WTC11 (cell line): ENCODE data around the gene ACAA1. TPM values are rescaled to one million over a fixed set of nuclear protein-coding genes. Genes with fewer than 3 reads are reported as not detected.

Source experiments
- ATAC-seq: fragments of 200-7000 bp; cut with Tn5 transposase; 2 replicates; pipeline ENCODE4 v1.10.0; 2021; ENCODE audit warnings: mild to moderate bottlenecking, moderate library complexity
- CTCF ChIA-PET: fragments of 300-600 bp; sonication (Branson Sonifier 250); formaldehyde crosslinking; loops from one replicate; lab custom pipeline; 2021; ENCODE audit warnings: antibody characterized with exemption; lab: Charles Lee
- POLR2A ChIA-PET: fragments of 350-600 bp; sonication (Branson Sonifier 250); formaldehyde crosslinking; loops from one replicate; lab custom pipeline; 2021; ENCODE audit warnings: antibody characterized with exemption; lab: Charles Lee
- DNase-seq: peaks from one replicate; pipeline ENCODE4 v3.0.0; 2021; ENCODE audit warnings: low spot score
- H3K27ac Mint-ChIP-seq: 2 replicates; pipeline ENCODE4 v1.8.0; 2021; ENCODE audit warnings: mixed read lengths
- H3K27me3 Mint-ChIP-seq: 2 replicates; pipeline ENCODE4 v1.8.0; 2021; ENCODE audit warnings: low read depth, mild to moderate bottlenecking, moderate library complexity, mixed read lengths
- H3K36me3 Mint-ChIP-seq: 2 replicates; pipeline ENCODE4 v1.8.0; 2021; ENCODE audit warnings: mixed read lengths
- H3K4me1 Mint-ChIP-seq: 2 replicates; pipeline ENCODE4 v1.8.0; 2022; ENCODE audit warnings: mixed read lengths
- H3K4me3 Mint-ChIP-seq: 2 replicates; pipeline ENCODE4 v1.8.0; 2021; ENCODE audit warnings: mild to moderate bottlenecking, moderate library complexity, mixed read lengths
- H3K9me3 Mint-ChIP-seq: 2 replicates; pipeline ENCODE4 v1.8.0; 2021; ENCODE audit warnings: mixed read lengths
- EMX1 ChIP-seq: fragments of 250-450 bp; sonication (Bioruptor Pico); IDR thresholded peaks from 2 replicates; pipeline ENCODE4 v1.8.0; 2021; ENCODE audit warnings: mild to moderate bottlenecking
- ESRRA ChIP-seq: sonication (generic); formaldehyde crosslinking; IDR thresholded peaks from 2 replicates; pipeline ENCODE4 v1.8.1; 2022; ENCODE audit warnings: mild to moderate bottlenecking, missing genetic modification reagents, borderline replicate concordance
- GABPB1 ChIP-seq: sonication (generic); formaldehyde crosslinking; IDR thresholded peaks from 2 replicates; pipeline ENCODE4 v1.8.1; 2023; ENCODE audit warnings: mild to moderate bottlenecking, missing genetic modification reagents
- GTF2I ChIP-seq: fragments of 250-450 bp; sonication (Bioruptor Pico); conservative IDR thresholded peaks from 2 replicates; pipeline ENCODE4 v1.4.0; 2021; ENCODE audit warnings: mild to moderate bottlenecking
- HMGA2 ChIP-seq: fragments of 250-450 bp; sonication (Bioruptor Pico); IDR thresholded peaks from 2 replicates; pipeline ENCODE4 v1.4.0; 2021; ENCODE audit warnings: mild to moderate bottlenecking, moderate library complexity
- IRF2 ChIP-seq: sonication (generic); formaldehyde crosslinking; IDR thresholded peaks from 2 replicates; pipeline ENCODE4 v1.8.0; 2022; ENCODE audit warnings: low read depth, missing genetic modification reagents, borderline replicate concordance
- OVOL2 ChIP-seq: fragments of 250-450 bp; sonication (Bioruptor Pico); IDR thresholded peaks from 2 replicates; pipeline ENCODE4 v1.9.0; 2021; ENCODE audit warnings: mild to moderate bottlenecking, borderline replicate concordance
- PRRX2 ChIP-seq: fragments of 250-450 bp; sonication (Bioruptor Pico); IDR thresholded peaks from 2 replicates; pipeline ENCODE4 v1.8.0; 2021; ENCODE audit warnings: mild to moderate bottlenecking
- SOX15 ChIP-seq: fragments of 250-450 bp; sonication (Bioruptor Pico); IDR thresholded peaks from 2 replicates; pipeline ENCODE4 v1.9.0; 2021; ENCODE audit warnings: mild to moderate bottlenecking
- ZBTB21 ChIP-seq: sonication (generic); formaldehyde crosslinking; IDR thresholded peaks from 2 replicates; pipeline ENCODE4 v1.8.1; 2023; ENCODE audit warnings: mild to moderate bottlenecking, missing genetic modification reagents, borderline replicate concordance
- ZNF232 ChIP-seq: sonication (generic); formaldehyde crosslinking; IDR thresholded peaks from 2 replicates; pipeline ENCODE4 v1.8.0; 2022; ENCODE audit warnings: mild to moderate bottlenecking, missing genetic modification reagents
- ZNF263 ChIP-seq: sonication (generic); formaldehyde crosslinking; IDR thresholded peaks from 2 replicates; pipeline ENCODE4 v1.8.1; 2022; ENCODE audit warnings: low read depth, mild to moderate bottlenecking, moderate library complexity, missing genetic modification reagents
- total RNA-seq: library from RNA; stranded (reverse); gene quantifications from 3 replicates; pipeline ENCODE4 v1.2.3, GENCODE V29; 2021
- TF ChIP-seq, protein P1 (sequence below): sonication (generic); formaldehyde crosslinking; IDR thresholded peaks from 2 replicates; pipeline ENCODE4 v1.8.1; 2023; ENCODE audit warnings: mild to moderate bottlenecking, missing genetic modification reagents
- TF ChIP-seq, protein P2 (sequence below): sonication (generic); formaldehyde crosslinking; IDR thresholded peaks from 2 replicates; pipeline ENCODE4 v1.8.1; 2022; ENCODE audit warnings: low read depth, mild to moderate bottlenecking, moderate library complexity, missing genetic modification reagents, borderline replicate concordance
- TF ChIP-seq, protein P3 (sequence below): fragments of 250-450 bp; sonication (Bioruptor Pico); IDR thresholded peaks from 2 replicates; pipeline ENCODE4 v1.9.0; 2021; ENCODE audit warnings: mild to moderate bottlenecking
- TF ChIP-seq, protein P4 (sequence below): sonication (generic); formaldehyde crosslinking; IDR thresholded peaks from 2 replicates; pipeline ENCODE4 v1.8.1; 2022; ENCODE audit warnings: mild to moderate bottlenecking, missing genetic modification reagents, moderate library complexity, borderline replicate concordance
- TF ChIP-seq, protein P5 (sequence below): sonication (generic); formaldehyde crosslinking; IDR thresholded peaks from 2 replicates; pipeline ENCODE4 v1.8.1; 2023; ENCODE audit warnings: mild to moderate bottlenecking, missing genetic modification reagents, moderate library complexity
- TF ChIP-seq, protein P6 (sequence below): sonication (generic); formaldehyde crosslinking; IDR thresholded peaks from 2 replicates; pipeline ENCODE4 v1.8.1; 2023; ENCODE audit warnings: mild to moderate bottlenecking, missing genetic modification reagents, borderline replicate concordance

Gene ACAA1
- total RNA-seq, 1 experiment from 2014 or later: 46.5 TPM

DNA sequence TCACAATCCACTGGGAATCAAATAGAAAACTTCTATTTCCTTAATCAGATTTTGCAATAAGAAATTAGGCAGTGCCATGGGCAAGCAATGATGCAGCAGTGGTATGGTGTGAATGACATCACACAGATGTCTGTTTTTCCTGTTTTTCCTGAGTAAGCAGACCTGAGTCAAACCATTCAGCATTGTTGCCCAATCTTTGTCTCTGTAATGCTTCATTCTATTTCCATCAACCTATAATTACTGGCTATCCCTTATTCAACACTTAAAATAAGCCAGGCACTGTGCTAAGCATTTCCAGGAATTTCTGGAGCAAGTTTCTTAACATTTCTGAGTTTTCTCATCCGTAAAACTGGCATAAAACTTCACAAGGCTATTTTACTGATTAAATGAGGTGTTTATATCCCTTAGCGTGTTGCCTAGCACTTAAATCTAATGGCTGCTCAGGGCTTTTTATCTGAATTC, 17.1 kb upstream of the ACAA1 start:
- H3K4me1 Mint-ChIP-seq: no peaks in the 10 kb centered on the region
- DNase-seq (no peak), ATAC-seq (no peak)
- no peaks in the 10 kb centered on the region; the same call in 1 of the 2 replicates for H3K9me3 Mint-ChIP-seq
- H3K27ac Mint-ChIP-seq: no peak overlapping the region
- H3K36me3 Mint-ChIP-seq: no peaks in the 10 kb centered on the region
- ChIA-PET CTCF (interaction anchor here (1.1 kb wide), 1 partner anchor 9 kb away, joined by 6 read pairs; no protein-coding TSS in a partner anchor), POLR2A (no interaction called here)
- TF ChIP-seq EMX1 (CRISPR knock-in tag) (no peak), SOX15 (CRISPR knock-in tag) (no peak)
- TF ChIP-seq, protein P1, sequence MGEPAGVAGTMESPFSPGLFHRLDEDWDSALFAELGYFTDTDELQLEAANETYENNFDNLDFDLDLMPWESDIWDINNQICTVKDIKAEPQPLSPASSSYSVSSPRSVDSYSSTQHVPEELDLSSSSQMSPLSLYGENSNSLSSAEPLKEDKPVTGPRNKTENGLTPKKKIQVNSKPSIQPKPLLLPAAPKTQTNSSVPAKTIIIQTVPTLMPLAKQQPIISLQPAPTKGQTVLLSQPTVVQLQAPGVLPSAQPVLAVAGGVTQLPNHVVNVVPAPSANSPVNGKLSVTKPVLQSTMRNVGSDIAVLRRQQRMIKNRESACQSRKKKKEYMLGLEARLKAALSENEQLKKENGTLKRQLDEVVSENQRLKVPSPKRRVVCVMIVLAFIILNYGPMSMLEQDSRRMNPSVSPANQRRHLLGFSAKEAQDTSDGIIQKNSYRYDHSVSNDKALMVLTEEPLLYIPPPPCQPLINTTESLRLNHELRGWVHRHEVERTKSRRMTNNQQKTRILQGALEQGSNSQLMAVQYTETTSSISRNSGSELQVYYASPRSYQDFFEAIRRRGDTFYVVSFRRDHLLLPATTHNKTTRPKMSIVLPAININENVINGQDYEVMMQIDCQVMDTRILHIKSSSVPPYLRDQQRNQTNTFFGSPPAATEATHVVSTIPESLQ: no peak
- TF ChIP-seq, protein P2, sequence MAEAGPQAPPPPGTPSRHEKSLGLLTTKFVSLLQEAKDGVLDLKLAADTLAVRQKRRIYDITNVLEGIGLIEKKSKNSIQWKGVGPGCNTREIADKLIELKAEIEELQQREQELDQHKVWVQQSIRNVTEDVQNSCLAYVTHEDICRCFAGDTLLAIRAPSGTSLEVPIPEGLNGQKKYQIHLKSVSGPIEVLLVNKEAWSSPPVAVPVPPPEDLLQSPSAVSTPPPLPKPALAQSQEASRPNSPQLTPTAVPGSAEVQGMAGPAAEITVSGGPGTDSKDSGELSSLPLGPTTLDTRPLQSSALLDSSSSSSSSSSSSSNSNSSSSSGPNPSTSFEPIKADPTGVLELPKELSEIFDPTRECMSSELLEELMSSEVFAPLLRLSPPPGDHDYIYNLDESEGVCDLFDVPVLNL (CRISPR knock-in tag): no peak
- H3K27me3 Mint-ChIP-seq: no peaks in the 10 kb centered on the region; the same call in 1 of the 2 replicates
- no peak overlapping the region for H3K4me3 Mint-ChIP-seq

DNA sequence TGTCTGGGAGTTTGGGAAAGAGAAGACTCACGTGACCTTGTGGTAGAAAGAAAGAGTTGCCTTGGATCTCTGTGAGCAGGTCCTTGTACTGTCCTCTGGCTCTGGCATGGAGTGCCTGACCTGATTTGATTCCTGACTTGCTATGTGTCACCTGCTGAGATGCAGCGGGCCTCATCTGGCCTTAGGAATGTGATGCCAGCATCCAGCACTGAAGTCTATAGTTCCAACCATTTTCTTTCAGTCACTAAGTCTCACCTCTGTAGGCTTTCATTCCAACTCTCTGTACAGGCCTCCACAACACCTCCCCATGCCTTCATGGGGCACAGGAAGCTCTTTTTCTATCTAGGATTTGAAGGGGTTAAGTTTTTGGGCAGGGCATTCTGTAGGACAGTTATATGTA, 16.3 kb upstream of the ACAA1 start:
- ChIA-PET CTCF (interaction anchor here (0.8 to 1.1 kb wide), 2 partner anchors 10 to 12 kb away, joined by 3 to 6 read pairs; partner anchors contain the start of gene OXSR1), POLR2A (no interaction called here)
- H3K4me1 Mint-ChIP-seq: no peaks in the 10 kb centered on the region
- DNase-seq (no peak), ATAC-seq (no peak)
- no peak overlapping the region for H3K27ac Mint-ChIP-seq
- H3K27me3 Mint-ChIP-seq: no peaks in the 10 kb centered on the region; the same call in 1 of the 2 replicates
- H3K36me3 Mint-ChIP-seq: no peaks in the 10 kb centered on the region
- TF ChIP-seq EMX1 (CRISPR knock-in tag): no peak
- TF ChIP-seq GABPB1 (CRISPR knock-in tag): no peak
- TF ChIP-seq, protein P2 (CRISPR knock-in tag): no peak
- TF ChIP-seq, protein P3, sequence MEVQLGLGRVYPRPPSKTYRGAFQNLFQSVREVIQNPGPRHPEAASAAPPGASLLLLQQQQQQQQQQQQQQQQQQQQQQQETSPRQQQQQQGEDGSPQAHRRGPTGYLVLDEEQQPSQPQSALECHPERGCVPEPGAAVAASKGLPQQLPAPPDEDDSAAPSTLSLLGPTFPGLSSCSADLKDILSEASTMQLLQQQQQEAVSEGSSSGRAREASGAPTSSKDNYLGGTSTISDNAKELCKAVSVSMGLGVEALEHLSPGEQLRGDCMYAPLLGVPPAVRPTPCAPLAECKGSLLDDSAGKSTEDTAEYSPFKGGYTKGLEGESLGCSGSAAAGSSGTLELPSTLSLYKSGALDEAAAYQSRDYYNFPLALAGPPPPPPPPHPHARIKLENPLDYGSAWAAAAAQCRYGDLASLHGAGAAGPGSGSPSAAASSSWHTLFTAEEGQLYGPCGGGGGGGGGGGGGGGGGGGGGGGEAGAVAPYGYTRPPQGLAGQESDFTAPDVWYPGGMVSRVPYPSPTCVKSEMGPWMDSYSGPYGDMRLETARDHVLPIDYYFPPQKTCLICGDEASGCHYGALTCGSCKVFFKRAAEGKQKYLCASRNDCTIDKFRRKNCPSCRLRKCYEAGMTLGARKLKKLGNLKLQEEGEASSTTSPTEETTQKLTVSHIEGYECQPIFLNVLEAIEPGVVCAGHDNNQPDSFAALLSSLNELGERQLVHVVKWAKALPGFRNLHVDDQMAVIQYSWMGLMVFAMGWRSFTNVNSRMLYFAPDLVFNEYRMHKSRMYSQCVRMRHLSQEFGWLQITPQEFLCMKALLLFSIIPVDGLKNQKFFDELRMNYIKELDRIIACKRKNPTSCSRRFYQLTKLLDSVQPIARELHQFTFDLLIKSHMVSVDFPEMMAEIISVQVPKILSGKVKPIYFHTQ: no peak
- no peak for TF ChIP-seq HMGA2 (CRISPR knock-in tag)
- no peaks in the 10 kb centered on the region; the same call in 1 of the 2 replicates for H3K9me3 Mint-ChIP-seq
- H3K4me3 Mint-ChIP-seq: no peak overlapping the region

DNA sequence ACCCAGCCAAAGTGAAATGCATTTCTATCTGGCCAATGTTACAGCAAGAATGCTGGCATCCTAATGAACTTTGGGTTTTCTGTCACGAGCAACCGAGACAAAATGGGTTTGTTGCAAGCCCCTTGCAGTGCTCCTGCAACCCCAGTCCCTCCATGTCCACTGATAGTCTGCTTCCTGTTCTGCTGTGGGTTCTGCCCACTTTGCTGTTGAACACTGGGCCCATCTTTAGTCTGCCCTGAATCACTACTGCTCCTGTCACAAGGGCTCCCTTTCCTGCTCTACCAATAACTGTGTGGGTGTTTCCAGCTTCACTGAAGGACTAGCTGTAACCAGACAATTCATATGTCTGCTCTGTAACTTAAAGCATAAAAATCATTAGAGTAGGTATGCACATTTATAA, 15.7 kb upstream of the ACAA1 start:
- DNase-seq (no peak), ATAC-seq (no peak)
- Mint-ChIP-seq H3K27ac (no peak overlapping the region), H3K9me3 (peaks cover 3% of the 10 kb centered on the region), H3K4me1 (no peaks in the 10 kb centered on the region), H3K36me3 (no peaks in the 10 kb centered on the region), H3K4me3 (no peak overlapping the region), H3K27me3 (no peaks in the 10 kb centered on the region; the same call in 1 of the 2 replicates)
- ChIA-PET POLR2A (no interaction called here), CTCF (interaction anchor here (0.8 kb wide), 2 partner anchors 12 to 129 kb away, joined by 3 to 4 read pairs; partner anchors contain the start of genes OXSR1 and SLC22A14)
- TF ChIP-seq IRF2 (CRISPR knock-in tag) (no peak), OVOL2 (CRISPR knock-in tag) (no peak), PRRX2 (CRISPR knock-in tag) (no peak), ZBTB21 (CRISPR knock-in tag) (no peak), ZNF263 (CRISPR knock-in tag) (no peak), ZNF232 (CRISPR knock-in tag) (no peak), ESRRA (CRISPR knock-in tag) (no peak), GTF2I (CRISPR knock-in tag) (no peak)
- TF ChIP-seq, protein P4, sequence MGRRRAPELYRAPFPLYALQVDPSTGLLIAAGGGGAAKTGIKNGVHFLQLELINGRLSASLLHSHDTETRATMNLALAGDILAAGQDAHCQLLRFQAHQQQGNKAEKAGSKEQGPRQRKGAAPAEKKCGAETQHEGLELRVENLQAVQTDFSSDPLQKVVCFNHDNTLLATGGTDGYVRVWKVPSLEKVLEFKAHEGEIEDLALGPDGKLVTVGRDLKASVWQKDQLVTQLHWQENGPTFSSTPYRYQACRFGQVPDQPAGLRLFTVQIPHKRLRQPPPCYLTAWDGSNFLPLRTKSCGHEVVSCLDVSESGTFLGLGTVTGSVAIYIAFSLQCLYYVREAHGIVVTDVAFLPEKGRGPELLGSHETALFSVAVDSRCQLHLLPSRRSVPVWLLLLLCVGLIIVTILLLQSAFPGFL (CRISPR knock-in tag): no peak
- TF ChIP-seq, protein P5, sequence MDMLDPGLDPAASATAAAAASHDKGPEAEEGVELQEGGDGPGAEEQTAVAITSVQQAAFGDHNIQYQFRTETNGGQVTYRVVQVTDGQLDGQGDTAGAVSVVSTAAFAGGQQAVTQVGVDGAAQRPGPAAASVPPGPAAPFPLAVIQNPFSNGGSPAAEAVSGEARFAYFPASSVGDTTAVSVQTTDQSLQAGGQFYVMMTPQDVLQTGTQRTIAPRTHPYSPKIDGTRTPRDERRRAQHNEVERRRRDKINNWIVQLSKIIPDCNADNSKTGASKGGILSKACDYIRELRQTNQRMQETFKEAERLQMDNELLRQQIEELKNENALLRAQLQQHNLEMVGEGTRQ (CRISPR knock-in tag): no peak
- TF ChIP-seq, protein P6, sequence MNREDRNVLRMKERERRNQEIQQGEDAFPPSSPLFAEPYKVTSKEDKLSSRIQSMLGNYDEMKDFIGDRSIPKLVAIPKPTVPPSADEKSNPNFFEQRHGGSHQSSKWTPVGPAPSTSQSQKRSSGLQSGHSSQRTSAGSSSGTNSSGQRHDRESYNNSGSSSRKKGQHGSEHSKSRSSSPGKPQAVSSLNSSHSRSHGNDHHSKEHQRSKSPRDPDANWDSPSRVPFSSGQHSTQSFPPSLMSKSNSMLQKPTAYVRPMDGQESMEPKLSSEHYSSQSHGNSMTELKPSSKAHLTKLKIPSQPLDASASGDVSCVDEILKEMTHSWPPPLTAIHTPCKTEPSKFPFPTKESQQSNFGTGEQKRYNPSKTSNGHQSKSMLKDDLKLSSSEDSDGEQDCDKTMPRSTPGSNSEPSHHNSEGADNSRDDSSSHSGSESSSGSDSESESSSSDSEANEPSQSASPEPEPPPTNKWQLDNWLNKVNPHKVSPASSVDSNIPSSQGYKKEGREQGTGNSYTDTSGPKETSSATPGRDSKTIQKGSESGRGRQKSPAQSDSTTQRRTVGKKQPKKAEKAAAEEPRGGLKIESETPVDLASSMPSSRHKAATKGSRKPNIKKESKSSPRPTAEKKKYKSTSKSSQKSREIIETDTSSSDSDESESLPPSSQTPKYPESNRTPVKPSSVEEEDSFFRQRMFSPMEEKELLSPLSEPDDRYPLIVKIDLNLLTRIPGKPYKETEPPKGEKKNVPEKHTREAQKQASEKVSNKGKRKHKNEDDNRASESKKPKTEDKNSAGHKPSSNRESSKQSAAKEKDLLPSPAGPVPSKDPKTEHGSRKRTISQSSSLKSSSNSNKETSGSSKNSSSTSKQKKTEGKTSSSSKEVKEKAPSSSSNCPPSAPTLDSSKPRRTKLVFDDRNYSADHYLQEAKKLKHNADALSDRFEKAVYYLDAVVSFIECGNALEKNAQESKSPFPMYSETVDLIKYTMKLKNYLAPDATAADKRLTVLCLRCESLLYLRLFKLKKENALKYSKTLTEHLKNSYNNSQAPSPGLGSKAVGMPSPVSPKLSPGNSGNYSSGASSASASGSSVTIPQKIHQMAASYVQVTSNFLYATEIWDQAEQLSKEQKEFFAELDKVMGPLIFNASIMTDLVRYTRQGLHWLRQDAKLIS (CRISPR knock-in tag): no peak
